G401 (cell line): ENCODE measurements around the gene RASGEF1C. TPM values are rescaled to one million over a fixed set of nuclear protein-coding genes. Genes with fewer than 3 reads are reported as not detected.
A peak's percentile ranks its signal among the peaks of the same experiment; 100 is the strongest.
"Not testable (repeated sequence)": the region's sequence is repeated elsewhere in the genome, so short reads cannot be mapped to it uniquely, and the experiment has no call there.

ENCODE experiments used
- DNase-seq: peaks from one replicate; pipeline ENCODE4 v3.0.0-alpha.2; 2015; ENCODE audit warnings: low spot score
- in situ Hi-C: cut with HindIII; loops from 2 replicates; pipeline ENCODE4 v1.10.0; 2016; ENCODE audit warnings: low sequenced_read_pairs, mixed read lengths
- total RNA-seq: library from RNA; depleted of rRNA; stranded (reverse); fragments of >200 nt; shearing (Covaris generic); gene quantifications from 2 replicates; pipeline ENCODE4 v1.2.3, GENCODE V29; 2014

RASGEF1C gene
- total RNA-seq, 1 experiment from 2014 or later, result not detected

DNA sequence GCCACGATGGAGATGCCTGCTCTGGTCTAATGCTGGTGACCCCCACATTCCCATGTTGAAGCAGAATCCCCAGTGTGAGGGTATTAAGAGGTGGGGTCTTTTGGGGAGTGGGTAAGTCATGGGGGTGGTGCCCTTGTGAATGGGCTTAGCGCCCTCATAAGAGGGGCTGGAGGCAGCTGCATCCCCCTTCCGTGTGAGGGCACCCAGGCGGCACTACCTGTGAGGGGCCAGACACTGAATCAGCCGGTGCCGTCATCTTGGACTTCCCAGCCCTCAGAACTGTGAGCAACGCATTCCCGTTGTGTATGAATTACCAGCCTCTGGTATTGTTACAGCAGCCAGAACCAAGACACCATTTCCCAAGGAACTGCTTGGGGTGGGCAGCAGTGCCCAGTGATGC is 110.5 kb downstream of the RASGEF1C start:
- no peak for DNase-seq
- in situ Hi-C loops, result no loop called here

DNA sequence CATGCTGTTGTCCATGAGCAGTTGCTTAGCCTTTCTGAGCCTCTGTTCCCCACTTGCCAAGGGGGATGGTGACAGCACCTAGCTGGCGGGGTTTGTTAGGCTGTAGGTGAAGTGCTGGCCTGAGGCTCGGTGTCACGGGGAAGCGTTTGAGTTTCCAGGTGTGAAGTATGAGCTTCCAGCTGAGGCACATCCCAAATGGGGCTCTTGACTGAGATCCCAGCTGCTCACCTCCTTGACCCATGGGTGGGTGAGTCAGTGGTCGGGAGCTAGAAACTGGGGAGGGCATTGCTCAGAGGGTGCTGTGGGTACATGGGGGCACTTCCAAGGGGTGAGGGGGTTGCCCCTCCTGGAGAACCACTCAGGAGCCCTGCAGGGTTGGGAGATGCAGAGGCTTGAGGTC is 111.1 kb downstream of the RASGEF1C start:
- in situ Hi-C loops, result no loop called here
- DNase-seq, result no peak

DNA sequence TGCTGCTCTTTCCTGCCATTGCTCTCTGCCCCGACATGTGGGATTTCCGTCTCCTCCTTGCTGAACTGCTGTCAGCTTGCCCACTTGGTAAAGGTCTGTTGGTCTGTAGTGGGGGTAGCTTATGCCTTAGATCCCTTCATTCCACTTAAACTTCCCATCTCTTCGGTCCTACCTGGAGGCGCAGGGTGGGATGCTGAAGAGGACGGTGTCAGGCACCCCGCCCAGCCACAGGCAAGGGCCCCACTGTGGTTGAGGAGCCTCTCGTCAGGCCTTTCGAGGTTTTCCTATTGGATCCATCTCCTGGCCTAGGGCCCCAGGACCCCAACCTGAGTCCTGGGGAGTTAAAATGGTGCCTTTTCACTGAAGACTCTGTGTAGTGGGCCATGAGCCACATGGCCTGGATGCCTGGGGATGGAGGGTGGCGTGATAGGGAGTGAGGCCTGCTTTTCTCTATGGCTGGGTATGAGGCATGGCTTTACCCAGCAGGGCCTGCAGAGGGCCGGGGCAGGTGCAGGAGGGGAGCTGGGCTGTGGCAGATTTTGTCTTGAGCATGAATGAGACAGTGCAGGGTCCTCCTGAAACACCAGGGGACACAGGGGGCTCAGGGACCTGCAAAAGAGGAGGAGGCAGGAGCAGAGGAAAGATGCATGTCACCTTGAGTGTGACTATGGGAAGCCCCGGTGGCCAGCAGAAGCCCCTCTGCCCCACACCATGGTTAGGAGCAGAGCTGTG is 111.7 kb downstream of the RASGEF1C start:
- no peak for DNase-seq
- in situ Hi-C loops, result no loop called here

DNA sequence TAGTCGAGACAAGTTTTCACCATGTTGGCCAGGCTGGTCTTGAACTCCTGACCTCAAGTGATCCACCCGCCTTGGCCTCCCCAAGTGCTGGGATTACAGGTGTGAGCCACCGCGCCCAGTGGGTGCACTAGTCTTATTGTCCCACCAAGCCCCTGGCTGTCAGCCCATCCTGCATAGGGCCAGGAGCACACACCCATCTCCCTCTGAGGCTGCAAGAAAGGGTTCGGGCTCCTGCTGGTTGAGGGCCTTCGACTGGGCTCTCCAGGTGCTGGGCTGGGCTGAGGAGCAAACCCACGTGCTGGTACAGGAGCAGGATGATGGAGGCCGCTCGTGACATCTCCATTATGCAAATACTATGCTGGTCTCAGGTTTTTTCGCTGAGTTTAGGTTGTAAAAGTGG is 112.4 kb downstream of the RASGEF1C start:
- in situ Hi-C loops, result no loop called here
- DNase-seq, result no peak

GRCh38 chr5:180095545-180095944 is 113.5 kb downstream of the RASGEF1C start:
- DNase-seq, result no peak
- in situ Hi-C loops, result no loop called here

GRCh38 chr5:180093651-180094382 is 115.2 kb downstream of the RASGEF1C start:
- DNase-seq, result no peak
- in situ Hi-C loops, result no loop called here

DNA sequence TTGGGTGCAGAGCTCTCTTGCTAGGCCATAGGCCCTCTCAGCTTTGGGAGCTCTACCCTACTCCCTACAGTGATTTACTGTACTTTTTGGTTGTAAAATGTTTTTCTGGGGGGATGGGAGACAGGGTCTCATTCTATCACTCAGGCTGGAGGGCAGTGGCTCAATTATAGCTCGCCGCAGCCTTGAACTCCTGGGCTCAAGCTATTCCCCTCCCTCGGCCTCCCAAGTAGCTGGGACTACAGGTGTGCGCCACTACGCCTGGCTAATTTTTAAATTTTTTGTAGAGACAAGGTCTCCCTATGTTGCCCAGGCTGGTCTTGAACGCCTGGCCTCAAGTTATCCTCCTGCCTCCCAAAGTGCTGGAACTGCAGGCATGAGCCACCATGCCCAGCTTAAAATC is 115.8 kb downstream of the RASGEF1C start:
- no peak for DNase-seq
- in situ Hi-C loops, result no loop called here

GRCh38 chr5:180090769-180091546 is 118.1 kb downstream of the RASGEF1C start:
- DNase-seq, result peak; percentile 45
- in situ Hi-C loops, result no loop called here

DNA sequence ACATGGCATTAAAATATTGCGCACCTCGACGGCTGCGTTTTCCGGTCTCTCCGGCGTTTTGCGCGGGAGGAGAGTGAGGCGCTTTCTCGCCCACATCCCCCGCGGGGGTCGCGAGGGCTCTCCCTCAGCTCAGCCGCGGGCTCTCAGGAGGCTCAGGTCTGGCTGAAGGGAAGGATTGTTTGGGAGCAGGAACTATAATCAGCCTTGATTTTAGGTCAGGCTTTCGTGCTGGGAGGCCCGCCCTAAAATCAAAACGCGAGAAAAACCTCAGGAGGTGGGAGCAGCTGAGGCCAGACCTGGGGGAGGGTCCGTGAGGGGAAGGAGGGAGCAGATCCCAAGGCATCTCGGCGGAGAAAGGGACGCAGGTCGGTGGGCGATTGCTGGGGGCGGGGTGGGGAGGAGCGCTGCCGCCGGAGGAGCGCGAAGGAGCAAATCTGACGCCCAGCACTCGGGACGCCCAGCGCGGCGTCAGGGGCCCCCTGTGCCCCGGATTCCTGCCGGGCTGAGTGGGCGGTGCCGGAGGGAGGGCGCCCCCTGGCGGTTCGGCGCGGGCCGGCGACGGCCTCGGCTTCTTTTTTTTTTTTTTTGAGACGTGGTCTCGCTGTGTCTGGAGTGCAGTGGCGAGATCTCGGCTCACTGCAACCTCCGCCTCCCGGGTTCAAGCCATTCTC is 118.8 kb downstream of the RASGEF1C start:
- in situ Hi-C loops, result no loop called here
- DNase-seq, result peak; percentile 67

- in situ Hi-C loops, DNase-seq: not testable (repeated sequence)
Observed at GRCh38 chr5:180089628-180090027, 119.4 kb downstream of the RASGEF1C start.

DNA sequence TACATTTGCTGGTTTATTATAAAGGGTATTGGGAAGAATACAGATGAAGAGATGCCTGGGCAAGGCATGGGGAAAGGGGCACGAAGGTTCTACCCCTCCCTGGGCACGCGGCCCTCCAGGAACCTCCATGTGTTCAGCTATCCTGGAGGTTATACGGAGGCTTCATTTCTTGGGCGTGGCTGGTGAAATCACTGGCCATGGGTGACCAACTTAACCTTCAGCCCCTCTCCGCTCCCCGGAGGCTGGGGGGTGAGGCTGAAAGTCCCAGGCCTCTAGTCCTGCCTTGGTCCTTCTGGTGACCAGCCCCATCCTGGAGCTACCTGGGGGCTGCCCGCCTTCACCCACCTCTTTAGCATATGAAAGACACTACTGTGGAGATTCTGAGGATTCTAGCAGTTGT is 120.5 kb downstream of the RASGEF1C start:
- no peak for DNase-seq
- in situ Hi-C loops, result no loop called here

DNA sequence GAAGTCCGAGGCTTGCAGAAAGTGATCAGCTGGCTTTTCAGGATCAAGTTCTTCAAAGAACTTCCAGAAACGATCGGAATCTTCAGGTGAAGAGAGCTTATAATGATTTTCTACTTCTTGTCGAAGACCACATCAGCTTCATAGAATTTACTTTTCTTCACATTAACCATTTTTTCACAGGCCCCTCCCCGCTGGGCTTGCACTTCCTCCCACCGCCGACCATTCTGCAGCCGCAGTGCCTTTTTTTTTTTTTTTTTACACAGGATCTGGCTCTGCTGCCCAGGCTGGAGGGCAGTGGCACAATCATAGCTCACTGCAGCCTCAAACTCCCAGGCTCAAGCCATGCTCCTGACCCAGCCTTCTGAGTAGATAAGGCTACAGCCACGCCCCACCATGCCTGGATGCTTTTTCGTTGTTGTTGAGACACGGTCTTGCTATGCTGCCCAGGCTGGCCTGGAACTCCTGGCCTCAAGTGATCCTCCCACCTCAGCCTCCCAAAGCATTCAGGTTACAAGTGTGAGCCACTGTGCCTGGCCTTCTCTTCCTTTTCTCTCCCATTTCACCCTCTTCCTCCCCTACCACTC is 122.1 kb downstream of the RASGEF1C start:
- no peak for DNase-seq
- in situ Hi-C loops, result no loop called here

- DNase-seq, result no peak
- in situ Hi-C loops, result no loop called here
Observed at GRCh38 chr5:180085837-180086236, 123.2 kb downstream of the RASGEF1C start.

DNA sequence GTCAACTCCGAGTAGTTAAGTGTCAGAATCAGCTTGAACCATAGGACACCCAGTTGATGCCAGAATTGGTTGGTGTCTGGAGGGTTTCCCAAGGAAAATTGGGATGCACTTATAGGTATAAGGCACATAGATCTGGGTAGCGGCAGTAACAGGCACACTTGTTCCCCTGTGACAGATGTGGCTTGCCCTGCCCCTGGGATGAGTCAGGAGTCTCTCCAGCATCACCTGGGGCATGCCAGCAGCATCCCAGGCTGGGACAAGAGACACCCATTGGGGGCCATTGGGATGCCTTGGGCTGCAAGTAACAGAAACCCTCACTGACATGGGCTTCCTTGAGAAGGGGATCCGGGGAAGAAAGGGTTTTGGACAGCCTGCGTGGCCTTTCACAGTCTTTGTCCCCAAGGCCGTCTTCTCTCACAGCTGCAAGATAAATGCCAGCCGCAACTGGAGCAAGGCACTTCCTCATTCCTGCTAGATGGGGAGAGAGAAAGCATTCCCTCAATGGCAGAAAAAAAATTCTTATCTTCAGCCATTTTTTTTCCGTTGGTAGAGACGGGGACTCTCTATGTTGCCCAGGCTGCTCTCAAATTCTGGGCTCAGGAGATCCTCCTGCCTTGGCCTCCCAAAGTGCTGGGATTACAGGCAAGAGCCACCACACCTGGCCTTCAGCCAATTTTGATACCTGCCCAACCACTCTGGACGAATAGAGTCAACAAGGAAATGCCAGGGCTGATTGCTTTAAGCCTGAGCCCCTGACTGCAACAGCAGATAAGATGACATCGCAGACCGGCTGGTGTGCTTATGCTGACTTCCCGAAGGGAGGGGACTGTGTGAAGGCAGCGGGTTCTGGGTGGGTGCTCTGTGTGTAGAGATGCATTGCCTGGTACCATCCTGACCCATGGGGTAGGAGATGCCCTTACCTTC is 124.1 kb downstream of the RASGEF1C start:
- in situ Hi-C loops, result no loop called here
- no peak for DNase-seq

- in situ Hi-C loops, result no loop called here
- no peak for DNase-seq
Observed at GRCh38 chr5:180083529-180084060, 125.4 kb downstream of the RASGEF1C start.

- in situ Hi-C loops, result no loop called here
- no peak for DNase-seq
Observed at GRCh38 chr5:180082633-180083420, 126.2 kb downstream of the RASGEF1C start.

DNA sequence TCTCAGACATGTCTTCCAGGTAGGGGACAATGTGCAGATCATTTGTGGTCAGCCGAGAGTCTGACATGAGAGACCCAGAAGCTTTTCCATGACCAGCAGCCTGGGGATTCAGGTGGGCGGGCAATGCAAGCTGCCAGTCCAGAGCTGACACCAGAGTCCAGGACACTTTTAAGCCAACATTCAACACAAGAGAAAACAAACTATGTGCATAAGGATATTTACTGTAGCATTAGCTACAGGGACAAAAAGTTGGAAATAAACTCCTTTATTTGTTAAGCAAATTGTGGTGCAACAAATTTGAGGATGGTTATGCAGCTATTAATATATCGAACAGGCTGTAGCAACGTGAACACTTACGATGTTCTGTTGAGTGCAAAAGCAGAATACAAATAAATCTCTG is 127.5 kb downstream of the RASGEF1C start:
- in situ Hi-C loops, result no loop called here

More for the DNA sequence above, 127.5 kb downstream of the RASGEF1C start:
- DNase-seq, result no peak
